GM12878 (cell line): ENCODE measurements around the gene PADI2. TPM values are rescaled to one million over a fixed set of nuclear protein-coding genes. Genes with fewer than 3 reads are reported as not detected.

Experiments
- ATAC-seq: fragments of 200-7000 bp; cut with Tn5 transposase; 3 replicates; pipeline ENCODE4 v1.9.1; 2020; ENCODE audit warnings: mild to moderate bottlenecking, moderate library complexity
- BruUV-seq: library from RNA; stranded (reverse); fragments of 400-500 nt; replicated peaks from 2 replicates; lab custom pipeline; 2021; lab: Mats Ljungman, UMichigan
- CTCF ChIA-PET: fragments of 300-600 bp; sonication (Branson Sonifier 250); formaldehyde crosslinking; extraction: SDS; loops from one replicate; lab custom pipeline; 2021; ENCODE audit warnings: inconsistent platforms; lab: Yijun Ruan, JAX
- POLR2A ChIA-PET: fragments of 350-600 bp; formaldehyde crosslinking; extraction: SDS; loops from one replicate; lab custom pipeline; 2021; ENCODE audit warnings: inconsistent platforms; lab: Charles Lee
- RAD21 ChIA-PET: fragments of 300-600 bp; sonication (Branson Sonifier 250); formaldehyde crosslinking; loops from one replicate; lab custom pipeline; 2023; ENCODE audit warnings: antibody characterized with exemption; ENCODE audit not compliant: unreplicated experiment; lab: Charles Lee
- SMC1A ChIA-PET: fragments of 300-600 bp; sonication (Branson Sonifier 250); formaldehyde crosslinking; loops from one replicate; lab custom pipeline; 2023; ENCODE audit not compliant: unreplicated experiment, uncharacterized antibody; lab: Charles Lee
- DNase-seq: peaks from one replicate; pipeline ENCODE4 v3.0.0-alpha.2; 2011; ENCODE audit warnings: low read depth, low spot score
- FAIRE-seq: peaks from 3 replicates; lab custom pipeline; 2011; peaks lifted over from hg19 to GRCh38; lab: Jason Lieb, UNC
- H2AFZ ChIP-seq: 2 replicates; pipeline ENCODE4 v1.6.0; 2011; ENCODE audit warnings: low read depth, low read length, control low read depth; ENCODE audit not compliant: control insufficient read depth
- H3K27ac ChIP-seq: 2 replicates; pipeline ENCODE4 v1.5.1; 2011; ENCODE audit warnings: control low read depth; ENCODE audit not compliant: control insufficient read depth, insufficient read depth
- H3K27me3 ChIP-seq, 2 experiments: replicated peaks in 1 of 2; 2 replicates each; pipeline versions ENCODE4 v1.6.0 to v1.6.1; 2011; ENCODE audit warnings: low read length in 1 of 2; ENCODE audit not compliant: control insufficient read depth in 2 of 2, insufficient read depth in 2 of 2
- H3K36me3 ChIP-seq, 2 experiments: 2 replicates each; pipeline ENCODE4 v1.5.1; 2011; ENCODE audit warnings: low read length in 1 of 2; ENCODE audit not compliant: control insufficient read depth in 2 of 2, insufficient read depth in 2 of 2
- H3K4me1 ChIP-seq: 2 replicates; pipeline ENCODE4 v1.6.1; 2011; ENCODE audit warnings: mild to moderate bottlenecking, low read length, moderate library complexity, mixed read lengths; ENCODE audit not compliant: control insufficient read depth, insufficient read depth
- H3K4me2 ChIP-seq: 2 replicates; pipeline ENCODE4 v1.6.0; 2011; ENCODE audit warnings: control low read depth; ENCODE audit not compliant: control insufficient read depth, insufficient read depth
- H3K4me3 ChIP-seq: fragments of 200-600 bp; sonication (generic); 2 replicates; pipeline ENCODE4 v1.5.1; 2016
- H3K79me2 ChIP-seq: 2 replicates; pipeline ENCODE4 v1.6.0; 2011; ENCODE audit warnings: low read length; ENCODE audit not compliant: control insufficient read depth, insufficient read depth
- H3K9ac ChIP-seq: 2 replicates; pipeline ENCODE4 v1.8.0; 2011; ENCODE audit warnings: low read length, control low read depth, mixed read lengths; ENCODE audit not compliant: control insufficient read depth, insufficient read depth
- H3K9me3 ChIP-seq: replicated peaks from 3 replicates; pipeline ENCODE4 v1.5.1; 2011; ENCODE audit warnings: mild to moderate bottlenecking, low read length; ENCODE audit not compliant: control insufficient read depth, insufficient read depth
- H4K20me1 ChIP-seq: 2 replicates; pipeline ENCODE4 v1.6.0; 2011; ENCODE audit not compliant: control insufficient read depth, insufficient read depth
- ATF2 ChIP-seq: IDR thresholded peaks from 2 replicates; pipeline ENCODE4 v1.6.1; 2012; ENCODE audit warnings: low read length, inconsistent platforms
- CHD2 ChIP-seq: IDR thresholded peaks from 2 replicates; pipeline ENCODE4 v1.6.1; 2011; ENCODE audit warnings: low read depth, low read length, improper control_type of control experiment, borderline replicate concordance
- ESRRA ChIP-seq: IDR thresholded peaks from 2 replicates; pipeline ENCODE4 v1.6.1; 2012; ENCODE audit warnings: mild to moderate bottlenecking, low read length, improper control_type of control experiment
- IKZF1 ChIP-seq: fragments of 450-650 bp; conservative IDR thresholded peaks from 2 replicates; pipeline ENCODE4 v1.6.1; 2017; ENCODE audit warnings: antibody characterized with exemption, mild to moderate bottlenecking
- IRF4 ChIP-seq: IDR thresholded peaks from 2 replicates; pipeline ENCODE4 v1.6.1; 2011; ENCODE audit warnings: low read depth, low read length
- MTA3 ChIP-seq: IDR thresholded peaks from 2 replicates; pipeline ENCODE4 v1.6.1; 2012; ENCODE audit warnings: low read length, inconsistent platforms, borderline replicate concordance
- MXI1 ChIP-seq: fragments of 150-350 bp; IDR thresholded peaks from 2 replicates; pipeline ENCODE4 v1.6.1; 2011; ENCODE audit warnings: low read depth, mild to moderate bottlenecking, inconsistent platforms, low read length, improper control_type of control experiment
- NR2F1 ChIP-seq: fragments of 450-650 bp; conservative IDR thresholded peaks from 2 replicates; pipeline ENCODE4 v1.6.1; 2017; ENCODE audit warnings: mild to moderate bottlenecking
- PAX5 ChIP-seq: IDR thresholded peaks from 2 replicates; pipeline ENCODE4 v1.6.1; 2011; ENCODE audit warnings: low read depth, low read length, borderline replicate concordance
- PKNOX1 ChIP-seq: fragments of 450-650 bp; IDR thresholded peaks from 2 replicates; pipeline ENCODE4 v1.6.1; 2016; ENCODE audit warnings: mild to moderate bottlenecking
- POLR2AphosphoS5 ChIP-seq: IDR thresholded peaks from 2 replicates; pipeline ENCODE4 v1.6.1; 2011; ENCODE audit warnings: mild to moderate bottlenecking, low read length, inconsistent platforms
- RAD51 ChIP-seq: fragments of 450-650 bp; IDR thresholded peaks from 2 replicates; pipeline ENCODE4 v1.6.1; 2016; ENCODE audit warnings: moderate library complexity, mild to moderate bottlenecking, inconsistent platforms
- RBBP5 ChIP-seq: fragments of 200-600 bp; sonication (generic); conservative IDR thresholded peaks from 2 replicates; pipeline ENCODE4 v1.6.1; 2016
- RELA ChIP-seq: fragments of 450-650 bp; IDR thresholded peaks from 2 replicates; pipeline ENCODE4 v1.8.0; 2014; ENCODE audit warnings: borderline replicate concordance; ENCODE audit not compliant: partially characterized antibody
- RFX5 ChIP-seq: IDR thresholded peaks from 2 replicates; pipeline ENCODE4 v1.6.1; 2011; ENCODE audit warnings: low read depth, low read length, improper control_type of control experiment
- RUNX3 ChIP-seq: IDR thresholded peaks from 2 replicates; pipeline ENCODE4 v1.6.1; 2012; ENCODE audit warnings: low read length, inconsistent platforms
- SMAD1 ChIP-seq: fragments of 450-650 bp; IDR thresholded peaks from 2 replicates; pipeline ENCODE4 v1.6.1; 2018; ENCODE audit warnings: mild to moderate bottlenecking, low read depth; ENCODE audit not compliant: partially characterized antibody
- SUPT20H ChIP-seq: IDR thresholded peaks from 2 replicates; pipeline ENCODE4 v1.6.1; 2011; ENCODE audit warnings: low read depth, mild to moderate bottlenecking, low read length, moderate library complexity, borderline replicate concordance; ENCODE audit not compliant: control insufficient read depth
- USF2 ChIP-seq: IDR thresholded peaks from 2 replicates; pipeline ENCODE4 v1.6.1; 2011; ENCODE audit warnings: low read depth, low read length, improper control_type of control experiment, borderline replicate concordance
- ZBTB33 ChIP-seq: fragments of 450-650 bp; IDR thresholded peaks from 2 replicates; pipeline ENCODE4 v1.6.1; 2017; ENCODE audit warnings: mild to moderate bottlenecking
- WGBS: methylation state at CpG from one replicate; pipeline ENCODE4 v1.1.6; 2016; ENCODE audit warnings: low lambda C conversion rate; ENCODE audit not compliant: insufficient replicate concordance, insufficient coverage; ENCODE audit errors: missing lambda C conversion rate; 5-methylcytosine and 5-hydroxymethylcytosine counted together
- in situ Hi-C: fragments of 300-500 bp; cut with MboI; formaldehyde crosslinking; loops from 9 replicates; pipeline ENCODE4 v1.14.3; 2018; ENCODE audit warnings: mixed read lengths
- intact Hi-C: fragments of 100-400 bp; cut with micrococcal nuclease; formaldehyde crosslinking; loops from one replicate; pipeline ENCODE4 v1.14.2; 2022; ENCODE audit not compliant: unreplicated experiment
- polyA plus RNA-seq, 11 experiments: library from polyadenylated mRNA; depleted of rRNA in 4 of 11; unstranded in 6 of 11; stranded (reverse) in 5 of 11; fragments of >200 nt; fragmentation: Nextera tagmentation in 4 of 11; fragmentation: Illumina TruSeq in 1 of 11; extraction: Ambion mirVana in 4 of 11; extraction: Trizol in 1 of 11; gene quantifications; 1 replicate in 1 of 11; 2 replicates in 10 of 11; pipeline versions ENCODE4 v1.2.1 to v1.2.3, GENCODE V29; 2011 to 2016; ENCODE audit warnings: inconsistent platforms in 2 of 11, missing spikeins in 2 of 11, low read depth in 1 of 11
- total RNA-seq, 4 experiments: library from RNA; depleted of rRNA in 3 of 4; stranded (reverse); fragments of >200 nt in 3 of 4; fragmentation: Illumina TruSeq in 1 of 4; extraction: Trizol in 1 of 4; gene quantifications; 2 replicates each; pipeline versions ENCODE4 v1.2.1 to v1.2.3, GENCODE V29; 2013 to 2021

The PADI2 gene
- total and polyA plus RNA-seq, 10 of the 15 experiments (the other 5 are each of a cell fraction or from before 2014, with no cell fraction given) = 0.05 to 3.0 (median 0.10) TPM; not detected in 1

- no peak overlapping the region for H3K27ac ChIP-seq
- no peaks in the 10 kb centered on the region for H3K36me3 ChIP-seq
- H3K4me2 ChIP-seq = no peak overlapping the region
- no peak for DNase-seq
- ChIA-PET POLR2A (no interaction called here), RAD21 (interaction anchor here (1.0 kb wide), 1 partner anchor 40 kb away, joined by 3 read pairs; no protein-coding TSS in a partner anchor), CTCF (no interaction called here), SMC1A (interaction anchor here (1.3 kb wide), 1 partner anchor 19 kb away, joined by 3 read pairs; no protein-coding TSS in a partner anchor)
- H3K4me3 ChIP-seq = no peak overlapping the region
- intact Hi-C loops (no loop called here), in situ Hi-C loops (no loop called here)
- no peak overlapping the region for H3K9ac ChIP-seq
- no peak for FAIRE-seq
- 0% methylated on average over 1 of the region's 4 CpGs for WGBS
- BruUV-seq = no TSS peak
- H3K9me3 ChIP-seq = no peaks in the 10 kb centered on the region
- TF ChIP-seq SUPT20H (no peak), SMAD1 (no peak), RFX5 (no peak), MXI1 (no peak), ZBTB33 (no peak), ATF2 (no peak), ESRRA (no peak), USF2 (no peak), IKZF1 (no peak), NR2F1 (no peak), RBBP5 (no peak), RAD51 (no peak), CHD2 (no peak), RELA (no peak), PAX5 (no peak), MTA3 (no peak), IRF4 (no peak), PKNOX1 (no peak), POLR2AphosphoS5 (no peak), RUNX3 (no peak)
- no peak overlapping the region for H2AFZ ChIP-seq
- H3K27me3 ChIP-seq = no peaks in the 10 kb centered on the region
- no peaks in the 10 kb centered on the region for H3K4me1 ChIP-seq
- H4K20me1 ChIP-seq = no peaks in the 10 kb centered on the region
- no peaks in the 10 kb centered on the region for H3K79me2 ChIP-seq
- no peak for ATAC-seq
Measured at GRCh38 chr1:17167041-17167785, 48.0 kb upstream of the PADI2 start.
